Activated CD4-positive, alpha-beta T cell treated with anti-CD3 and anti-CD28 coated beads for 48 hours (primary cell): ENCODE measurements around the gene KLHL29.

Source experiments
- DNase-seq: peaks from one replicate; pipeline ENCODE4 v3.0.0-alpha.2; 2020

Gene KLHL29

DNA sequence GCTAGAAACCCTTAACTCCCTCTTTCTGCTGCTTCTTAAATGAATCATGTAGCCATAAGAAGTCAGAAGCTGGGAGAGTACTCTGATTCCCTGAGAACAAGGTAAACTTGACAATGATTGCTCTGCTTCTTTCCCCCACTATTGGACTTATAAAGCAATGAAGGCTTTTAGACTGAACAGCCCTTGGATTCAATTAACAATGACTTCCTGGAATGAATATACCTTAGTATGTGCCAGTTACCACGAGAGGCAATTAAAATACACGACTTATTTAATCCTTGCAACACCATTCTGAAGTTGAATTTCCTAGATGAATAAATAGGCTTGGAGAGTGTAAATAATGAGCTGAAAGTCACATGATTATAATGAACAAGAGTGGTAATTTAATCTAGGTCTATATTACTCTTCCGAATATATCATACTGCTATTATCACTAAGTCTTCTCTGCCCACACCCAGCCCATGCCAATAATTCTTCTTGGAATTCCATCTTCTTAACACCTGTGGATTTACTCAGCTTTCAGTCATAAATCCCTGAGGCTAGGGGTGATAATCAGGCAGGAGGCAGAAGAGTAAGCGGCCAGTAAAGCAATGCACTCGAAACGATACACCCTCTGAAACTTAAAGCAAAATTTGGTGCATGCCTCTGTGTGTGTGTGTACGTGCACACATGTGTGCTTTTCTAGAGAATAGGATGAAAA, 371.8 kb downstream of the KLHL29 start:
- no peak for DNase-seq

DNA sequence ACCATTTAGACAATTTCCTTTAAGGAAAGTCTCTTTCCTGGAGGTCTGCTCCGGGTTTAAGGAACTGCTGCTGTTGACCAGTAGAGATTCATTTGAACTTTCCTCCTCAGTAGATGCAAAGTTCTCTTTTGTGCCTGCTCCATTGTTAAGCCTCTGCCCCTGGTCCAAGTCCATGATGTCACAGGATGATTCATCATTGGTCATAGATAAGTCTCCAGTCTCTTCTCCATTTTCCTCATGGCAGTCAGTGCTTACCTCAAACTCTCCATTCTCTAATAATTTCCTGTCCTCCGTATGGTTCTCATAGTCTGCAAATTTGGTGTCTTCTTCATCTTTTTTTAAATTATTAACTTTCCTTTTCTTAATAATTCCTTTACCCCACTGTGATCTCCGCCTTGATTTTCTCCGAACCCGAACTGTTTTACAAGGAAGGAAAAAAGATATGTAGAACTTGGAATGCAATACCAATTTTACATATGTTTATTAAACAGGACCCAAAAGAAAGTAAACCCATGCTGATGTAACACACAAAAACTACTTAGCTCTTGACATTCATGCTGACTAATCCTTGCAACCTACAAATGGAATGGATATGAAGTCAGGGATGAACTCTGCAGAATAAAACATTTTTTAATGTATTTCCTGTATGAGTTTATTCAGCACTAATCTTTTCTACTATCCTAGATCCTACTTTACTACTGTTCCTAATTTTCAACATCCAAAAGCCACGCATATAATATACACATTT, 372.9 kb downstream of the KLHL29 start:
- no peak for DNase-seq
